Nephron (organoid): ENCODE measurements around the gene GNL1.
"Not testable (repeated sequence)": the region's sequence is repeated elsewhere in the genome, so short reads cannot be mapped to it uniquely, and the experiment has no call there.

Experiments
- H3K27ac Mint-ChIP-seq, 3 experiments: 2 replicates each; pipeline ENCODE4 v1.8.0; 2020; ENCODE audit warnings: mixed read lengths in 3 of 3, mild to moderate bottlenecking in 2 of 3, moderate library complexity in 1 of 3
- H3K27me3 Mint-ChIP-seq: 2 replicates; pipeline ENCODE4 v1.8.0; 2021; ENCODE audit warnings: low read depth, mild to moderate bottlenecking, moderate library complexity, mixed read lengths
- H3K36me3 Mint-ChIP-seq: 2 replicates; pipeline ENCODE4 v1.8.0; 2020; ENCODE audit warnings: low read depth, mixed read lengths
- H3K4me1 Mint-ChIP-seq: 2 replicates; pipeline ENCODE4 v1.8.0; 2020; ENCODE audit warnings: mixed read lengths
- H3K4me3 Mint-ChIP-seq, 3 experiments: 2 replicates each; pipeline ENCODE4 v1.8.0; 2020; ENCODE audit warnings: mild to moderate bottlenecking in 3 of 3, mixed read lengths in 3 of 3, moderate library complexity in 2 of 3
- H3K9me3 Mint-ChIP-seq: 2 replicates; pipeline ENCODE4 v1.8.0; 2020; ENCODE audit warnings: mixed read lengths
- CTCF ChIP-seq, 3 experiments: fragments of 200-600 bp; sonication (generic); IDR thresholded peaks; one replicate each; pipeline ENCODE4 v1.5.0; 2021; ENCODE audit warnings: antibody characterized with exemption in 3 of 3; ENCODE audit not compliant: unreplicated experiment in 3 of 3

Gene GNL1

GRCh38 chr6:30511169-30511546 lies 45.1 kb downstream of the GNL1 start:
- TF ChIP-seq CTCF (IDR thresholded peaks at IDR 0.05; ENCODE audit: unreplicated experiment in 3 of 3) = no peak
- H3K9me3 Mint-ChIP-seq = no peaks in the 10 kb centered on the region
- H3K27ac Mint-ChIP-seq = no peak overlapping the region
- H3K4me3 Mint-ChIP-seq = no peak overlapping the region
- peaks cover 14% of the 10 kb centered on the region for H3K27me3 Mint-ChIP-seq
- peaks cover 4% of the 10 kb centered on the region for H3K4me1 Mint-ChIP-seq
- no peaks in the 10 kb centered on the region for H3K36me3 Mint-ChIP-seq

- no peaks in the 10 kb centered on the region for H3K9me3 Mint-ChIP-seq
Measured at GRCh38 chr6:30510419-30511168, 45.7 kb downstream of the GNL1 start.

GRCh38 chr6:30508890-30509736 lies 47.2 kb downstream of the GNL1 start:
- Mint-ChIP-seq H3K36me3 (no peaks in the 10 kb centered on the region), H3K4me3 (no peak overlapping the region), H3K27me3 (peaks cover 9% of the 10 kb centered on the region), H3K4me1 (no peaks in the 10 kb centered on the region), H3K27ac (no peak overlapping the region), H3K9me3 (no peaks in the 10 kb centered on the region)
- no peak for TF ChIP-seq CTCF (IDR thresholded peaks at IDR 0.05; ENCODE audit: unreplicated experiment in 3 of 3)

More at GRCh38 chr6:30510419-30511168, 45.7 kb downstream of the GNL1 start:
- no peaks in the 10 kb centered on the region for H3K4me1 Mint-ChIP-seq
- no peaks in the 10 kb centered on the region for H3K36me3 Mint-ChIP-seq
- TF ChIP-seq CTCF (IDR thresholded peaks at IDR 0.05; ENCODE audit: unreplicated experiment in 3 of 3) = no peak
- H3K4me3 Mint-ChIP-seq = no peak overlapping the region
- peaks cover 9% of the 10 kb centered on the region for H3K27me3 Mint-ChIP-seq
- H3K27ac Mint-ChIP-seq = no peak overlapping the region

- TF ChIP-seq CTCF (IDR thresholded peaks at IDR 0.05; ENCODE audit: unreplicated experiment in 3 of 3) = no peak
- Mint-ChIP-seq H3K9me3 (no peaks in the 10 kb centered on the region), H3K4me3 (no peak overlapping the region), H3K27ac (no peak overlapping the region), H3K27me3 (peaks cover 13% of the 10 kb centered on the region), H3K4me1 (no peaks in the 10 kb centered on the region), H3K36me3 (no peaks in the 10 kb centered on the region)
Measured at GRCh38 chr6:30507849-30508827, 48.2 kb downstream of the GNL1 start.

GRCh38 chr6:30500421-30501355 lies 55.6 kb downstream of the GNL1 start:
- Mint-ChIP-seq H3K36me3 (no peaks in the 10 kb centered on the region), H3K9me3 (no peaks in the 10 kb centered on the region), H3K4me1 (no peaks in the 10 kb centered on the region), H3K27me3 (peaks cover 4% of the 10 kb centered on the region), H3K27ac (no peak overlapping the region), H3K4me3 (no peak overlapping the region)
- TF ChIP-seq CTCF (IDR thresholded peaks at IDR 0.05; ENCODE audit: unreplicated experiment in 3 of 3) = no peak

GRCh38 chr6:30498705-30499104 lies 57.6 kb downstream of the GNL1 start:
- H3K4me1 Mint-ChIP-seq, H3K27me3 Mint-ChIP-seq, H3K4me3 Mint-ChIP-seq, H3K9me3 Mint-ChIP-seq, H3K27ac Mint-ChIP-seq, H3K36me3 Mint-ChIP-seq: not testable (repeated sequence)
